Measurements from ENCODE around the gene C11orf52. TPM values are rescaled to one million over a fixed set of nuclear protein-coding genes. Genes with fewer than 3 reads are reported as not detected.

The C11orf52 gene
- total RNA-seq, 2 experiments from 2014 or later = not detected

DNA sequence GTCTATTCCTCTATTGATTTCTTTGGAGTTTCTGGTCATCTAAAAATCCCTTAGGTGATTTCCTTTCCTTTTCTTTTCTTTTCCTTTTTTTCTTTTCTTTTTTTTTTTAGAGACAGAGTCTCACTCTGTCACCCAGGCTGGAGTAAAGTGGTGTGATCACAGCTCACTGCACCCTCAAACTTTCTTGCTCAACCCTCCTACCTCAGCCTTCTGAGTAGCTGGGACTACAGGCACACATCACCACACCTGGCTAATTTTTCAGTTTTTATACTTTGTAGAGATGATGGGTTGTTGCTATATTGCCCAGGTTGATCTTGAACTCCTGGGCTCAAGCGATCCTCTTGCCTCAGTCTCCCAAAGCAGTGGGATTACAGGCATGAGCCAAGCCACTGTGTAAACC is 1.9 kb upstream of the C11orf52 start:
- Mint-ChIP-seq H3K4me3 (no peak overlapping the region), H3K27me3 (ENCODE audit: low read depth) (peaks cover 36% of the 10 kb centered on the region), H3K9me3 (no peaks in the 10 kb centered on the region), H3K27ac (no peak overlapping the region), H3K36me3 (ENCODE audit: low read depth) (no peaks in the 10 kb centered on the region), H3K4me1 (ENCODE audit: low read depth) (peaks cover 2% of the 10 kb centered on the region)
- DNase-seq = no peak
- intact Hi-C loops (cut with micrococcal nuclease) = no loop called here
- CTCF ChIA-PET = no interaction called here

DNA sequence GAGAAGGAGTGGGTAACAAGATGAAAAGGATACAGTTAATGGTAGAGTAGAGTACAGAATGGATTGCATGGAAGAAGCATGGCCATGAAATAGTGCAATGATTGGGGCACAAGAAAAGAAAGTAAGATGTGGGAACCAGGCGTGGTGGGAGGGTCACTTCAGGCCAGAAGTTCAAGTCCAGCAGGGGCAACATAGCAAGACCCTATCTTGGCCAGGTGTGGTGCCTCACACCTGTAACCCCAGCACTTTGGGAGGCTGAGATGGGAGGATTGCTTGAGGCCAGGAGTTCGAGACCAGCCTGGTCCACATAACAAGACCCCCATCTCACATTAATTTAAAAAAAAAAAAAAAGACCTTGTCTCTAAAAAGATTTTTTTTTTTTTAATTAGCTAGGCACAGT is 1.4 kb upstream of the C11orf52 start:
- CTCF ChIA-PET = no interaction called here
- peaks cover 33% of the 10 kb centered on the region for H3K27me3 Mint-ChIP-seq (ENCODE audit: low read depth)
- peaks cover 2% of the 10 kb centered on the region for H3K4me1 Mint-ChIP-seq (ENCODE audit: low read depth)

DNA sequence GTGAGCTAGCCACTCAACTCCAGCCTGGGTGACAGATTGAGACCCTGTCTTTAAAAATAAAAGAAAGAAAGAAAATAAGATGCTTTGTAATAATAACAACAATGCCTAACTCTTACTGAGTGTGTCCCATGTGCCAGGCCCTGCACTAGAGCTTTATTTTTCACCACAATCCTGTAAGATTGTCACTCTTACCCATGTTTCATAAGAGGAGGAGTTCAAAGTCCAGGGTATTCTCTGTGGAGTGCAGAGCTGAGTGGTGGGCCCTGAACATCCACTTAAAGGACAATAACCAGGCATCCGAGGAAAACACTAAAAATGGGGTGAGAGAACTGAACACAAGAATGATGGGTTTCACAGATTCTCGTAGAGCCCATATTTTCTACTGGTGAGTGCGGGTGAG is 925 bp upstream of the C11orf52 start:
- no peak overlapping the region for H3K27ac Mint-ChIP-seq
- peaks cover 32% of the 10 kb centered on the region for H3K27me3 Mint-ChIP-seq (ENCODE audit: low read depth)
- CTCF ChIA-PET = no interaction called here
- no peak overlapping the region for H3K4me3 Mint-ChIP-seq
- H3K4me1 Mint-ChIP-seq (ENCODE audit: low read depth) = peaks cover 2% of the 10 kb centered on the region
- intact Hi-C loops (cut with micrococcal nuclease) = no loop called here
- no peaks in the 10 kb centered on the region for H3K36me3 Mint-ChIP-seq (ENCODE audit: low read depth)
- no peaks in the 10 kb centered on the region for H3K9me3 Mint-ChIP-seq
- no peak for DNase-seq

More for the DNA sequence above, 1.4 kb upstream of the C11orf52 start:
- Mint-ChIP-seq H3K9me3 (no peaks in the 10 kb centered on the region), H3K36me3 (ENCODE audit: low read depth) (no peaks in the 10 kb centered on the region), H3K27ac (no peak overlapping the region), H3K4me3 (no peak overlapping the region)
- intact Hi-C loops (cut with micrococcal nuclease) = no loop called here
- DNase-seq = no peak

DNA sequence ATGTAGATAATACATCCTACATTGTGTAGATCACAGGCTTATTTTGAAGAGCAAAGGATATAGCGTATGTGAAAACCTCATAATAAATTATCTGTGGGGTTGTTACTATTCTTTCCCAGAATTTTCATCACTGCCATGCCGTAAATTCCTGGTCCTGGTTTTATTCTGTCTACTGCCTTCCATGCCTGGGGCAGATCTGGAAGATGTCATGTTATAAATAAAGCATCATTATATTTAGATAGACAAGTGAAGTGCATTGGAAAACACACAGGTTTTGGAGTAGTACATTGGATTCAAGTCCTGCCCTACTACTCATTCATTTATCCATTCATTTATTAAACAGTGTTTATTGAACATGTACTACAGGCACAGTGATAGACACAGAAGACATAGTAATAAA is 2.2 kb downstream of the C11orf52 start:
- H3K27me3 Mint-ChIP-seq (ENCODE audit: low read depth) = peaks cover 15% of the 10 kb centered on the region
- H3K27ac Mint-ChIP-seq = no peak overlapping the region
- CTCF ChIA-PET = interaction anchor here (0.6 kb wide), 2 partner anchors 54 to 87 kb away, joined by 3 read pairs; no protein-coding TSS in a partner anchor

DNA sequence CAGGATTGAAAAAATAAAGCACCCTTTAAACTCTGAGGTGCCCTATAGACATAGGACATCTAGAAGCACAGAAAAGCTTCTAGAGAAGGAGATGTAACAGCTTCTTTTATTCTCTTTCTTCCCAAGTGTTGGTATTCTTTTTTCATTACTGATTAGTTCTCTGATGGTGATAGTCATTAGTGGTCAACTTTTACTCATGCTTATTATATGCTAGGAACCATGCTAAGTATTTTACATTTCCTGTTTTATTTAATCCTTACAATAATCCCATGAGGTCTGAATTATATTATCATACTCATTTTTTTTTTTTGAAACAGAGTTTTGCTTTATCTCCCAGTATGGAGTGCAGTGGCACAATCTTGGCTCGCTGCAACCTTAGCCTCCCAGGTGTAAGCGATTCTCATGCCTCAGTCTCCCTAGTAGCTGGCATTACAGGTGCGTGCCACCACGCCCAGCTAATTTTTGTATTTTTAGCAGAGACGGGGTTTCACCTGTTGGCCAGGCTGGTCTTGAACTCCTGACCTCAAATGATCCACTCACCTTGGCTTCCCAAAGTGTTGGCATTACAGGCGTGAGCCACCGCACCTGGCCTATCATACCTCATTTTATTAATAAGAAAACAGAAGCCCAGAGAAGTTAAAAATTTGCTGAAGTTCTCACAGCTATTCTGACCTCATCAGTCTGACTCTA is 3.0 kb downstream of the C11orf52 start:
- H3K36me3 Mint-ChIP-seq (ENCODE audit: low read depth) = no peaks in the 10 kb centered on the region
- H3K4me1 Mint-ChIP-seq (ENCODE audit: low read depth) = peaks cover 8% of the 10 kb centered on the region
- no peaks in the 10 kb centered on the region for H3K9me3 Mint-ChIP-seq
- no peak overlapping the region for H3K4me3 Mint-ChIP-seq
- intact Hi-C loops (cut with micrococcal nuclease) = no loop called here
- no peak for DNase-seq
- no peak overlapping the region for H3K27ac Mint-ChIP-seq
- H3K27me3 Mint-ChIP-seq (ENCODE audit: low read depth) = peaks cover 9% of the 10 kb centered on the region
- CTCF ChIA-PET = interaction anchor here (0.6 to 0.7 kb wide), 2 partner anchors 86 to 157 kb away, joined by 3 read pairs; no protein-coding TSS in a partner anchor

More for the DNA sequence above, 2.2 kb downstream of the C11orf52 start:
- Mint-ChIP-seq H3K4me3 (no peak overlapping the region), H3K36me3 (ENCODE audit: low read depth) (no peaks in the 10 kb centered on the region), H3K9me3 (no peaks in the 10 kb centered on the region), H3K4me1 (ENCODE audit: low read depth) (peaks cover 4% of the 10 kb centered on the region)
- intact Hi-C loops (cut with micrococcal nuclease) = no loop called here
- DNase-seq = no peak

DNA sequence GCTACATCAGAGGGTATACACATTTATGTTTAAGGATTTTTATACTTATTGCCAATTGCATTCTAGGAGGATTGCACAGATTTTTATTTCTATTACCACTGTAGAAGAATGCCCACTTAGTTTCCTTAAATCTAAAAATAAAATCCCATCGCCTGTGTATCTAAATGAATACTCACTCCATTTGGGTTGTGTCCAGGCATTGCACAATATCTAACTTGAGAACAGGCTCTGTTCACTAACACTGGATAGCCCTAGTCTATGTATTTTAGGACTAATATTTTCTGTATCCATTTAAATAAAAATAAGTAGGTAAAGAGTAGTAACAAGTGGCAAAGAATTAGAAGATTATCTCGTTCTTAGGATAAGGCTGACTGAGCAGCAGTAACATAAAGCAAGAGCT is 4.1 kb downstream of the C11orf52 start:
- H3K27ac Mint-ChIP-seq = no peak overlapping the region
- H3K9me3 Mint-ChIP-seq = no peaks in the 10 kb centered on the region

DNA sequence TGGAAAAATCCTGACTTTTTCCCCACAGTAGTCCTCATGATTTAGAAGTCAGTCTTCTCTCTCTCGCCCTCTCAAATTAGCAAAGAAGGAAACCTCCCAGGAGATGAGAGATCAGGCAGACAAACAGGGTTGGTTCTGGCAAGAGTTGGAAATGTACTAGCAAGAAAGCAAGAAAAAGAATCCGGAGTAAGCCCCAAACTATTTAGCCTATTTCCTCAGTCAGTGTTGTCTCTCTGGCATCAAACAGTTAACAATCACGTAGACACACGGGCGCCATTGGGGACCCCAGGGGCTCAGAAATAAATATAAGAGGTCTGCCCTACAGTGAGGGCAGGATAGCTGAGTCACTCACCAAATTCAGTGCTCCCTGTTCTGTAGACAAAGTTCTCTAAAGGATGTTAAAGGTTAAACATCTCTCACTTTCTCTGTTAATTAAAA is 4.7 kb downstream of the C11orf52 start:
- DNase-seq = no peak
- H3K27ac Mint-ChIP-seq = no peak overlapping the region
- H3K4me1 Mint-ChIP-seq (ENCODE audit: low read depth) = peaks cover 14% of the 10 kb centered on the region
- intact Hi-C loops (cut with micrococcal nuclease) = no loop called here
- H3K36me3 Mint-ChIP-seq (ENCODE audit: low read depth) = no peaks in the 10 kb centered on the region
- CTCF ChIA-PET = interaction anchor here (0.5 kb wide), 1 partner anchor 82 kb away, joined by 3 read pairs; no protein-coding TSS in a partner anchor
- no peaks in the 10 kb centered on the region for H3K27me3 Mint-ChIP-seq (ENCODE audit: low read depth)
- H3K9me3 Mint-ChIP-seq = no peaks in the 10 kb centered on the region
- no peak overlapping the region for H3K4me3 Mint-ChIP-seq

More for the DNA sequence above, 4.1 kb downstream of the C11orf52 start:
- no peak for DNase-seq
- Mint-ChIP-seq H3K27me3 (ENCODE audit: low read depth) (peaks cover 4% of the 10 kb centered on the region), H3K4me1 (ENCODE audit: low read depth) (peaks cover 12% of the 10 kb centered on the region), H3K4me3 (no peak overlapping the region), H3K36me3 (ENCODE audit: low read depth) (no peaks in the 10 kb centered on the region)
- intact Hi-C loops (cut with micrococcal nuclease) = no loop called here
- CTCF ChIA-PET = interaction anchor here (0.5 kb wide), 1 partner anchor 82 kb away, joined by 3 read pairs; no protein-coding TSS in a partner anchor

DNA sequence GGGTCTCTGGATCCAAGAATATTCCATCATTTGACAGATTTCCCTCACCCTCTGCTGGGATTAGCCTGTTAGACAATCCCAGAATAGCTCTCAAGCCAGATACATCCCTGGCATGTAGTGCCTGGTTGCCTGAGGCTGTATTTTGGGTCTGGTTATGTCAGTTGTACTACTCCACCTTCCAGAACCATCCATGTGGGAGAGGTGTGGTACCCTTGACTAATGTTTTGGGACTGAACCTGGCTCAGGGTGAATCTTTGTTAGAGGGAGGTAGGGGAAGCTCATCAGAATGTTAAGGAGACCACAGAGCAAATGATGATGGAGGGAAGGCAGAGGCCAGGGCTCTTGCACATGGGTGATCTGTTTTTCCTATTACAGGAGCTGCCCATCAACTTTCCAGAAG is 5.2 kb downstream of the C11orf52 start:
- no peak overlapping the region for H3K27ac Mint-ChIP-seq
- intact Hi-C loops (cut with micrococcal nuclease) = no loop called here
- no peak for DNase-seq
- H3K27me3 Mint-ChIP-seq (ENCODE audit: low read depth) = no peaks in the 10 kb centered on the region
- CTCF ChIA-PET = interaction anchor here (1.0 kb wide), 1 partner anchor 58 kb away, joined by 5 read pairs; no protein-coding TSS in a partner anchor
- peaks cover 12% of the 10 kb centered on the region for H3K4me1 Mint-ChIP-seq (ENCODE audit: low read depth)
- no peaks in the 10 kb centered on the region for H3K9me3 Mint-ChIP-seq
- H3K36me3 Mint-ChIP-seq (ENCODE audit: low read depth) = no peaks in the 10 kb centered on the region
- no peak overlapping the region for H3K4me3 Mint-ChIP-seq

DNA sequence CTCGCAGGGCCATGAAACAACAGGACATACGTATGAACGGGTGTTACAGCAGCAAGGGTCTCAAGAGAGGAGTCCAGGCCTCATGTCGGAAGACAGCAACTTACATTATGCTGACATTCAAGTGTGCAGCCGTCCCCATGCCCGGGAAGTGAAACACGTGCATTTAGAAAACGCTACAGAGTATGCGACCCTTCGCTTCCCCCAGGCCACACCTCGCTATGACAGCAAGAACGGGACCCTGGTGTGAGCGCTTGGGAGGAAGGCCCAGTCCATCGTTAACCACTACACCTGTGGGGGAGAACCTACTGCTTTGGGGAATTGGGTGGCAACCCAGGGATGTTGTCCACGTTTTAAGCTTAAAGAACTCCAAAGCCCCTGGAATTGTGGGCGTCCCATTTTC is 7.2 kb downstream of the C11orf52 start:
- H3K27ac Mint-ChIP-seq = peak overlapping the region; percentile 88
- CTCF ChIA-PET = interaction anchor here (1.3 to 2.3 kb wide), 5 partner anchors 11 to 56 kb away, joined by 4 to 16 read pairs (median 7); partner anchors contain the start of gene DIXDC1
- no peaks in the 10 kb centered on the region for H3K9me3 Mint-ChIP-seq

DNA sequence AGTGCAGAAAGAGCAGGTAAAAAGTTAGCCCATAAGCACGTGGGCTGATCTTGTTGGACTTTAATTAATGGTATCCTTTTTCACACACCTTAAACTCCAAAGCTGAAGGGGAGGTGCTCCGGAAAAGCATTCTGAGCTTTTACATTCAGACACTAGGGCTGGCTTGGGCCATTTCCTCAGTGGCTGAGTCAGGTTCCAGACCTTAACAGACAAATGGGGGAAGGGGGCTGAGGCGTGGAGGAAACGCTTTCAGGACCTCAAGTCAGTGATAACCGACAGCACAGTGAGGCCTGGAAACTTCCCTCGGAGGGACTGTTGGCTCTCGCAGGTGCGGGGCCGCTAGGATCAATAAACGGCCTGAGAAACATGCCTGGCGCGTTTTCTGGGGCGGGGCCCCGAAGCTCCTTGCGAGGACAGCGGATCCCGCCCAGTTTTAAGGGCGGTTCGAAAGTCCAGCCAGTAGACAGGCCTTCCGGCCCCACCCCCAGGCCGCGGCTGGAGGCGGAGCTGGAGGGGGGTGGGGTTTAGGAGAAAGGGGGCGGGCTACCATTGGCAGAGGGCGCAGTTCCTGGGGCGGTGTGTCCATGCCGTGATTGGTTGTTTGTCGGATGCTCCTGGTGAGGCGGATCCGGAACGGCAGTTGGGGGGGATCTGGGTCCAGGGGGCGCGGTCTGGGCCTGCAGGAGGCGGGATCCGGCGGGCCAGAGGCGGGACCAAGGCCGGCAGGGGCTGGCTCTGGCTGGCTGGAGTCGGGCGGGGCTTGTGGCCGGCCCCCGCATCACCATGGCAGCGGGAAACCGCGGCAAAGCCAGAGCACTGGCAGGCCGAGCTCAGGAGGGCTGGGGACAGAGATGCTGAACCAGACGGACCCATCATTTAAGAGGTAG is 8.0 kb downstream of the C11orf52 start:
- H3K27me3 Mint-ChIP-seq (ENCODE audit: low read depth) = no peaks in the 10 kb centered on the region
- H3K4me3 Mint-ChIP-seq = peak overlapping the region; percentile 82
- DNase-seq = peak; percentile 95
- no peaks in the 10 kb centered on the region for H3K9me3 Mint-ChIP-seq
- H3K36me3 Mint-ChIP-seq (ENCODE audit: low read depth) = no peaks in the 10 kb centered on the region
- peak overlapping the region; percentile 88 for H3K27ac Mint-ChIP-seq
- intact Hi-C loops (cut with micrococcal nuclease) = loop anchor here (1.0 to 2.0 kb wide), 12 partner anchors 18 to 1388 kb away; partner anchors contain the start of genes ALG9, CFAP68, DLAT and FDXACB1
- H3K4me1 Mint-ChIP-seq (ENCODE audit: low read depth) = peaks cover 12% of the 10 kb centered on the region
- CTCF ChIA-PET = interaction anchor here (1.2 to 2.3 kb wide), 6 partner anchors 8 to 55 kb away, joined by 3 to 16 read pairs (median 6); partner anchors contain the start of genes C11orf52 and DIXDC1

More for the DNA sequence above, 7.2 kb downstream of the C11orf52 start:
- Mint-ChIP-seq H3K36me3 (ENCODE audit: low read depth) (no peaks in the 10 kb centered on the region), H3K4me1 (ENCODE audit: low read depth) (peaks cover 12% of the 10 kb centered on the region), H3K27me3 (ENCODE audit: low read depth) (no peaks in the 10 kb centered on the region), H3K4me3 (peak overlapping the region; percentile 82)
- no peak for DNase-seq
- intact Hi-C loops (cut with micrococcal nuclease) = loop anchor here (1.0 to 2.0 kb wide), 7 partner anchors 19 to 1389 kb away; partner anchors contain the start of genes DLAT, PPP2R1B, PTS and SIK2

DNA sequence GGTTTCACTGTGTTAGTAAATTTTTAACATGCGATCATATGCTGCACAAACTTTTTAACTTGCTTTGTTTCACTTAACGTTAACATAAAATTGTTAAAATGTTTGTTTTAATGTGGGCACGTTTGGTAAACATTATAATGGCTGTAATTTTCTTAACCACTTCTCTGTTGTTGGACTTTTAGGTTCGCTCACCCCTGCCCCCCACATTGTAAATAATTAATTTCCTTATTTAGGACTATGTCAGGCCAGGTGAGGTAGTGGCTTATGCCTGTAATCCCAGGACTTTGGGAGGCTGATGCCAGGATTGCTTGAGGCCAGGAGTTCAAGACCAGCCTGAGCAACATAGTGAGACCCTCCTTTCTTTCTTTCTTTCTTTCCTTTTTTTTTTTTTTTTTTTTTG is 11.8 kb downstream of the C11orf52 start:
- intact Hi-C loops (cut with micrococcal nuclease) = loop anchor here (10.0 kb wide), 2 partner anchors 556 to 1586 kb away; partner anchors contain the start of gene POU2AF1
- Mint-ChIP-seq H3K27ac (no peak overlapping the region), H3K36me3 (ENCODE audit: low read depth) (no peaks in the 10 kb centered on the region), H3K4me3 (no peak overlapping the region), H3K27me3 (ENCODE audit: low read depth) (no peaks in the 10 kb centered on the region), H3K4me1 (ENCODE audit: low read depth) (peaks cover 32% of the 10 kb centered on the region), H3K9me3 (no peaks in the 10 kb centered on the region)
- CTCF ChIA-PET = interaction anchor here (0.6 to 8.4 kb wide), 7 partner anchors 8 to 107 kb away, joined by 3 to 125 read pairs (median 8); partner anchors contain the start of gene DIXDC1
- no peak for DNase-seq

DNA sequence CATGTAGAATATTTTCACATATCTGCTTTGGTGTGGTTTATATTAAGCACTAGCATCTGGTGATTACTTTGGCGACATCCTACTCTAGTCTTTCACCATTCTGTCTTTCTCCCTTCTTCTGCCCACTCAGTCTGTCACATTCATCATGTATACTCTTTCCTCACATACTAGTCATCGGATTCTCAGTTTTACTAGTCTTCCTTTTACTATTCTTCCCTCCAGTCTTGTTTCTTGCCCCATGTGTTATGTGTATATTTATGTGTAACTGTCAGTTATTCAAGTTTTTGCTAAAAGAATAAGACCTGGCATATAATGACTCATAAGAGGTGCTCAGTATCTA is 13.9 kb downstream of the C11orf52 start:
- Mint-ChIP-seq H3K36me3 (ENCODE audit: low read depth) (no peaks in the 10 kb centered on the region), H3K4me1 (ENCODE audit: low read depth) (peaks cover 36% of the 10 kb centered on the region), H3K27ac (peak overlapping the region; percentile 68), H3K4me3 (no peak overlapping the region), H3K9me3 (no peaks in the 10 kb centered on the region), H3K27me3 (ENCODE audit: low read depth) (no peaks in the 10 kb centered on the region)
- CTCF ChIA-PET = interaction anchor here (0.6 to 8.4 kb wide), 12 partner anchors 17 to 284 kb away, joined by 3 to 125 read pairs (median 4); partner anchors contain the start of genes DLAT and FDXACB1
- intact Hi-C loops (cut with micrococcal nuclease) = loop anchor here (1.0 to 10.0 kb wide), 7 partner anchors 12 to 1588 kb away; partner anchors contain the start of genes BCO2, POU2AF1, SDHD and TIMM8B
- DNase-seq = no peak

All from activated naive CD4-positive, alpha-beta T cell treated with anti-CD3 and anti-CD28 coated beads for 36 hours (primary cell).